OCI-M1 (cell line): ENCODE results near the gene ARHGAP30.
A peak's percentile ranks its signal among the peaks of the same experiment; 100 is the strongest.

Experiments
- DNase-seq: peaks from one replicate; lab custom pipeline; 2025; lab: John Stamatoyannopoulos, UW

The ARHGAP30 gene

DNA sequence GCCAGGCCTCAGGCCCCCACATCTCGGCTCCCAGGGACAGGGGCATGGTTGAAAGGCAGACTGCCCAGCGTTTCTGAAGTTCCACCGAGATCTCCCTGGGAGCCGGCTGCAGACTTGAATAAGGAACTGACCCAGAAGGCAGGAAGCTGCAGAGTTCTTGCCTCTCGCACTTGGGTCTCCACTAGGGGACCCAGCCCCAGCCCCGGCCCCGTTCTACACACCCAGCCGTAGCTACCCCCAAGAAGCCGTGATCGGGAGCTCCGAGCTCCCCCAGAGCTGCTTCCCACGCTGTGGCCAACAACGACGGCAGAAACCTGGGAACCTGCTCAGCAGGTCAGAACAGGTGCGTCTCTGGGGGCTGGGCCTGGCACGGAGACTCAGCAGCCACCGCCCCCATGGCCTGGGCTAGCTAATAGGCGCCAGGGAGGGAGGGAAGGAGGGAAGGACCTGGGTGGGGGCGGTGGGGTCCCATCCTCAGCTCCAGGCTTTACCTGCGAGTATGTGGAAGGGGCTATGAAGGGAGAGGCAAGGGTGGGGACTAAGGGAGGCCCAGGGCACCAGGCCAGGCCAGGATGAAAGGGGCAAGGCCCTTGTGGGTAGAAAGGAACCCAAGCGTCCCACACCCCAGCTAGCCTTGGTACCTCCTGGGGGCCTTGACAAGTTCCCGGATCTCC, 19.7 kb upstream of the ARHGAP30 start, which contains the start of gene NECTIN4:
TSS of gene NECTIN4 (minus strand) at position 308 of the 674 bp plus-strand sequence. CDS start at position 46, 262 bp downstream.
- no peak for DNase-seq

DNA sequence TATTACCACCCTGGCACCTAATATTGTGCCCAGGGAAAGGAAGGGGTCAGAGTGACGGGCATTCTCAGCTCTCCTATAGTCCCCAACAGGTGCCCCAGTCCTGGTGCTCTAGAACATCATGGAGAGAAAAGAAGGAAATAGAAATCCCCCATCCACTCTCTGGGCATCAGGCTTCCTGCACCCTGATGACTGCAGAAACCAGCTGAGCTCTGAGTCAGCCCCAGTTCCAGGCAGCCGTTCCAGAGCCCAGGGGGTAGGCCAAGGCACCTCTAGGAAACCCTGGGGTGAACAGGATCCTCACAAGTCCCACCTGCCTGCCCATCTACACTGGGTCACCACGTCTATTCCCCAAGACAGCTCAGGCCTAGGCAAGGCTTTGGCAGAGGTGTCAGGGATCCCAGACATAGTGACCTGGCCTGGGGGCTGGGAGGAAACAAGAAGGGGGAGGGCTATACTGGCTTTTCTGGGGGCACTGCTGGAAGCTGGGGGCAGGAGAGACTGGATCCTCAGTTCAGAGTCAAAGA, 19.0 kb upstream of the ARHGAP30 start:
- no peak for DNase-seq

DNA sequence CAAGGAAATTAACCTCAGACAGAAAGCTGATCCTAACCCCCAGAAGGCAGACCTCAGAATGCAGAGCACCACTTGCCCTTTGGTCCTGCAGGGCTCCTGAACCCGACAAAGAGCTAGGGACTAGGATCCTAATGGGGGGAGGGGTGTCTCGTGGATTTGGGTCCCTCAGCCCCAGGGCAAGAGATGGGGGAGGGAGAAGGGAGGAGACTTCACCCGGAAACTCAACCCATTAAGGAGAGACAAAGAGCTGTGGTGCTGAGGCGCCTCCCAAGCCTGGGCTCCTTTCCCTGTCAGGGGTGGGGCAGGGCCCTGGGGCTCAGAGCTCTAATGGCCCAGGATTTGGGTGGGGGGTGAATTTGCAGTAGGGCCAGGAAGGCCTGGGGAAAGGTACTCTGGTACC, 16.8 kb upstream of the ARHGAP30 start:
- DNase-seq, result no peak

DNA sequence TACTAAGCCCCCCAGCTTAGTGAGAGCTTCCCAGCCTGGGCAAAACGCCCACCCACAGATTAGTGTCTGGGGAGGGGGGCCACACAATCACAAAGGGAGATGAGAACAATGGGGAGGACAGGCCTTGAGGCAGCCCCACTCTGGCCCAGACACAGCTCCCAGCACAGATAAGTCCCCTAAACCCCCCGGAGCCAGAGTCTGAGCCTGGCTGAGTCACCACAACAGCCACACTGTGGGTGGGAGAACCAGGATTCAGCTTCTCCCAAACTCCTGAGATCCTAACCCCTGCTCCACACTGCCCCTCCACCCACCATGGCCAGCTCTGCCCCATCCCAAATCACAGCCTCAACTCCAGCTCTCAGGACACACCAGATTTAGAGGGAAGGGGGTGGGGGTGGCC, 15.5 kb upstream of the ARHGAP30 start:
- no peak for DNase-seq

DNA sequence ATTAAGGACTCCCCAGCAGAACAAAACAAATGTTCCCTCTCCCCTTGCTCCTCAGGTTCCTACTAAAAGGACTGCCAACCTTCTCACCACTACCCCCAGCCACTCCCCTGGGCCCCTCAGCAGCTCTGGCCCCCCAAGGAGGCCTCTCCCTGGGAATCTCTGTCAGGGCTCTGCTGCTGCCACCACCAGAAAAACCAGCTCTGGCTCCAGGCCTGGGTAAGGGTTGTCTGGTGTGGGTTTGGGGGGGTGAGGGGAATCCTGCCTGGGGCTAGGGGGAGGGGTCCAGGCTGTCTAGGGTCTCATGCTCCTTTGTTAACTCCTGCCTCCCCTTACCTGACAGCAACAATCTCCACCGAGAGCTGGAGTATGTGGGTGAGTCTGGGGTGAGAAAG, 14.9 kb upstream of the ARHGAP30 start:
- DNase-seq, result no peak

DNA sequence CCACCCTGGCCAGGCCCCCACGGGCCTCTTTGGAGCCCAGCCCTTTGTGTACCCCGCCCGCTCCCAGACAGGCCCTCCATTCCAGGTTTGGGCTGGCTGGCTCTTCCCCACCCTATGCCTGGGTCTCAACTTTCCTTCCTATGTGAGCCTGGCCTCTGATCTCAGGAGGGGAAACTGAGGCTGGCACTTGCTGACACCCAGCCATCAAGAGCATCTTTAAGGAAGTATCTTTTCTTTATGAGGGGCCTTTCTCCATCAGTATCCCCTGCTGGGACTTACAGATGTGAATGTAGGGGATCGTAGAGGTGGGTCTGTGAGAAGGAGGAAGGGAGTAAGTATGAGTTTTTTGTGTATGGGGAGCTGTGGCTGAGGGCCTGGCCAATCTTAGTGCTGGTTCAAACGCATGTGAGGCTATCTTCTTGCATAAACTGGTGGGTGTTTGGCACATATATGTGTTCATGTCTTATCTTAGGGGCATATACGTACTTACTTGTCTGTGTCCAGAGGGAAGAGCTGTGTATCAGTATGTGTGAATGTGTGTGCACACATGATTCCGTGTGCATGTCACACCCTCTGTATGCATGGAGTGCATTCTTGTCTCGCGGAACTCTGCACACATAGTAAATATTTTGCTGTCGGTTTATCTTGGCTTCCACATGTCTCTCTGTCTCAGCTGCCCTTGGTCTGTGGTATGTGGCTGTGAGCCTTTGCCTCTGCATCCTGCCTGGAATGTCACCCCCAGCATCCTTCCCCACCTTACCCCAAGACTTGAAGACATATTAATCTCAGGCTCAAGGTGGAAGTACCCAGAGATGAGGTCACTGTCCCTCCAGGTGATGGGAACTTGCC, 14.3 kb upstream of the ARHGAP30 start:
- no peak for DNase-seq

DNA sequence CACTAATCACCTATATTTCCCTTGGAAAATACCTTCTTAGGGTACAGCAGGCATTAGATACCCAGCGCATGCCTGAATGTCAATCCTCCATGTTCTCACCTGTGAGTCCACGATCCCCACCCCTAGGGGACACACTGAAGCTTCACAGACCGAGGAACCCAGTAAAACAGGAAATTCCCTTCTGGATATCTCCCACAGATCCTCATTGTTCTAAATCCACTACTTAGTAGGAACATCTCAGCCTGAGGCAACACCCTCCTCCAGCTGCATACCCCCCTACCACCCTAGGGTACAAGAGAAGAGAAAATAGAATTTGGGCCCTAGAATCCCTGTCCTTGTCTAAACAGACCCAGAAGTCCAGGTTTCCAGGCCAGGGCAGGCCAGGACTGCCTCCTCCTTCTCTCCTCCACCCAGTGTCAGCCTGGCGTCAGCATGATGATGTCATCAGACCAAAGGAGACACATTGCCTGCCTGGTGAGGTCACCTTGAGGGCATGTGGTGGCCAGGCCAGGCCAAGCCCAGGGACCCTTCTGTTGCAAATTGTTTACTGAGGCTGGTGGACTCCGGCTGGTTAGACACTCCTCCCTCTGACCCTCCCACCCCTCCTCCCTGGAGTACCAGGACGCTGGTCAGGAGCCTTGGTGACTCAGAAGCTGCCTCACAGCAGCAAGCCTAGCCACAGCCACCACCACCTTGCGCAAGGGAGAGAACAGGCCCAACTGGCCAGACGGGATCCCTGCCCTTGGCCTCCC, 13.5 kb upstream of the ARHGAP30 start:
- DNase-seq, result peak; percentile 87

DNA sequence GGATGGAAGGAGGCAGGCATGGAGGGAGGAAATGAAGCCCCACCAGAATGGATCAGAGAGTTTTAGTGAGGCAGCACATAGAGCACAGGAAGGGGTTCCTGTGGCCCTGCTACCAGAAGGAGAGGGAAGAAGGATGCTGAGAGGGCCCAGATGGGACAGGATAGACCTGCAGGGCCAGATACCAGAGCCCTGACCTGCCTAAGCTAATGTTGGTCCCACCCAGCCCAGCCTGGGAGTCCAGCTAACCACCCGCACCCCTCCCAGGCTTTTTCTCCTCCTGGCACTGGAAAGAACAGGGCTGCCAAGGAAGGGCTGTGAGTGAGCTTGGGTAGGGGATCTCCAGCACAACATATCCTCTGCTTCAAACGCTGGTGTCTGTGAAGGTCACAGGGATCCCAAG, 12.8 kb upstream of the ARHGAP30 start:
- DNase-seq, result no peak

DNA sequence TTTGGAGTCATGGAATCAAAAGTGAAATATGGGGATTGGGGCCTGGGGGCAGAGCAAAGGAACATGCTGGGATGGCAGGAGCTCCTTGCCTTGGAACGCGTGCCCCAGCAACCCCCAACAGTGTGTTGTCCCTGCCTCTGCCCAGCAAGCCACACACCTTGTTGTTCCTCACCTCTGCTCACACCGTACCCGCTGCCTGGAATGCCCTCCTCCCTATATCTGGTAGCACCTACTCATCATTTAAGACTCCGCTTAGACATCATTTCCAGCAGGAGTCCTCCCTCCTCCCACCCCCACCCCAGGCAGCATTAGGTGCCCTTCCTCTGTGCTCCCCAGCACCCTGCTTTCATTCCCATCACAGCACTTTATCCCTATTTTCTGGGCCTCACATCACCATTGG, 11.8 kb upstream of the ARHGAP30 start:
- no peak for DNase-seq

DNA sequence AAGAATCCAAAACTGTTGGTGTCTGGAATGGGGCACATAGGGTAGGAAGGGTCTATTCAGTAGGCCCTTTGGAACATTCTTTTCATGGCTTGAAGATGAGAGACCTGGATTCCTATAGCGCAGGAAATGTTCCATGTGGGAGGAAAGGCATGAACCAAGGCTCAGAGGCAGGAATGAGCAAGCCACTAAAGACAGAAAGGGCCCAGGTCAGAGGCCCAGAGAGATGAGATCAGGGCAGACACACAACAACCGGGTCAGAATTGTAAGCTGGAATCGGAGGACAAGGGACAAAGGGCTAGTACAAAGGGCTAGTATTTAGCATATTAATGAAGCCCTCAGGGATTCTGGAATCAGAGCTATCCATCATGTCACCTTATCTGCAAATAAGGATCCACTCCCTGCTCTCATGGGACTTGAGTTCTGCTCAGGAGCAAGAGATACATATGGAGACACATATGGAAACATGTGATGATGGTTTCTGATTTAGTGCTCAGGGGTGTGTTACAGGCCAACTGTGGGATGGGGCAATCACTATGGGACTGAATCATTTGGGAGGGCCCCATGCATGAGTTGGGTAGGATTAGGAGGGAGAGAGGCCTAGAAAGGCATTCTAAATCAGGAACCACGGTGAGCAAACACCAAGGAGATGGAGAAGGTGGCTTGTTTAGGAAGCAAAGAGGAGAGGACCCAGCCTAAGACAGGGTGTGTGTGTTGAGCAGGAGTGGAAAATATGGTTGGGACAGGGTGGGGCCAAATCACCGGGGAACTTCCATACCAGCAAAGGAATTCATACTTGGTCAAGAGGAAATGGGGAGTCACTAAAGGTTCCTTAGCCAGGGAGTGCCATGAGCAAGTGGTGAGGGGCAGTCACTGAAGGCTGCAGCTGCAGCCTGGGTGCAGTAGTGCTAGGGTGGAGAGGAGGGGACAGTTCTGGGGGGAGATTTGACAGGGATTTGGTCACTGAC, 11.0 kb upstream of the ARHGAP30 start:
- DNase-seq, result no peak

DNA sequence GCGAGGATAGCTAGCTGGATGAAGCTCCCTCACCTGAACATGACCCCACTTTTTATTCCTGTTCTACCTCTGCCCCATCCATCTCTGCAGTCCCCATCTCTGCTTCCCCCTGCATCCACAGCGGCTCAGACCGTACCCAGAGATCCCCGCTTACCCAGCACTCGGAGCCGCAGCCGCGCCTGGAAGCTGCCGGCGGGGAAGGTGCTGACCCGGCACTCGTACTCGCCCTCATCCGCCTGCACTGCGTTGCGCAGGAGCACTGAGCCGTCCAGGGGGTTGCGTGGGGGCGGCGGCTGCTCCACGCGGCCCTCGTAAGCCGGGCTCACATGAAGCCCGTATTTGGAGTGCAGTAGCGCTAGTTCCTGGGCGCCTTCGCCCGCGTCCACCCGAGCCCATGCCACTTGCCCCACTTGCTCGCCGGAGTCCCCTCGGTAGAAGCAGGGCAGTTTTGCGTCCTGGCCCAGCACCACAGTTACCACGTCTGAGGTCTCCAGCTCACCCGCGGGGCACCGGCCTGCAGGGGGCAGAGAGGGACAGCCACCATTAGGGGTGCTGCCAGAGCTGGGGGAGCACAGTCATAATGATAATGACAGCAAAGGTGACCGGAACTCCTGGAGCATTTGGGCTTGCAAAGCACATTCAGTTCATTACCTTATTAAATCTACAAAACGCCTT, 9.9 kb upstream of the ARHGAP30 start:
- DNase-seq, result no peak

DNA sequence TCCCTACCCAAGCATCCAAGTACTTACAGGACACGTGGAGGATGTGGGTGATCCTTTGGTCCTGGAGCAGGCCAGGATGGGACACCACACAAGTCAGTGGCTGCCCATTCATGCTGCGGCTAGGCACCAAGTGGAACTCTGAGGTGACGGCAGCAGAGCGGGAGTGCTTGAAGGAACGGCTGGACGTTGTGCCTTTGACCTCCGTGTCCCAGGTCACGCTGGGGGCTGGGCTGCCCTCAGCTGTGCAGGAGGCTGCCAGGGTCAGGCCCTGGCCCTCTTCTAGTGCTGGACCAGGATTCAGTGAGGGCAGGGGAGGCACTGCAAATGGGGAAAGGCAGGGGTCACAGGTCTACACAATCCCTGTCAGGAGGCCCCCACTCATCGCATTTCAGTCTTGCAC, 7.7 kb upstream of the ARHGAP30 start:
- DNase-seq, result no peak

DNA sequence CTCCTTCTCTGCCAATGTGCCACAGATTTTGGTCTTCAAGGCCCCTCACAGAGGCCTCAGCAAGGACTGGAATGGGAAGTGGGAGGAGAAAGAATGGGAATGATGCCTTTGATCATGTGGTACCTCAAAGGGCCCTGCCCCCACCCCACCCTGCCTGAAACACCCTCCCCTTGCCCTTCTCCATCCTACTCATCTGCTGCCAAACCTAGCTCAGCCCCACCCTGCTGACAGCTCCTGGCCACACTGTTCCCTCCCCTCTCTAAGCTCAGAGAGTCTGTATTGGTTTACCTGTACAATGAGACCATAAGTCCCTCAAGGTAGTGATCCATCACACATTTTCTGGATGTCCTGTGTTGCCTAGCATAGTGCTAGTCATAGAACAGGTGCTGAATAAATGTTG, 6.7 kb upstream of the ARHGAP30 start:
- no peak for DNase-seq

DNA sequence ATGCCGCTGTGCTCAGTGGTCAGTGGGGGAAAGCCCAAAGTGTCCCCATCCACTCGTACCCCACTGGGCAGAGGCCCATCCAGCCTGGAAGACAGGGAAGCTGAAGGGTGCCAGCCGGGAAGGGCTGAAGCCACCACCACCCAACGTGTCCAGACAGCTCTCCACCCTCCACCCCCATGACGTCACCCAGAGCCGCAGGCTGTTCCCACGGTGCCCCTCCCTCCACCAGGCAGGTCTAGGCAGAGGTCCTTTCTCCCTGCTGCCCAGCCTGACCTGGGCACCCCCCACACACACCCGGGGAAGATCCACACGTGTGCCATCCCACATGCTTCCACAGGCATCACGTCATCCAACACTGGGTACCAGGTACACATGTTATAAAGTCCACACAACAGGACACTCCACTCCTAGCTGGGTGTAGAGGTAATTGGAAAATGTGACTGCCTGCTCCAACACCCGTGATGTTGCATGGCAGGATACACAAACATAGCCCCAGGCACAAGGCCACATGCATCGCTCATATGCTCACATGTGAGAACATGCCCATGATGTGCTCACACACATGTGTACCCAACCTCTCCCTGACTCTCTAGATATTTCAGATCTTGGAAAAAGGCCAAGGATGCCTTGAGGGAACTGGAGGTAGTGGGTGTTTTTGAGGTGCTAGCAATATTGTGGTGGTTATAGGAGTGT, 5.1 kb upstream of the ARHGAP30 start:
- DNase-seq, result no peak

DNA sequence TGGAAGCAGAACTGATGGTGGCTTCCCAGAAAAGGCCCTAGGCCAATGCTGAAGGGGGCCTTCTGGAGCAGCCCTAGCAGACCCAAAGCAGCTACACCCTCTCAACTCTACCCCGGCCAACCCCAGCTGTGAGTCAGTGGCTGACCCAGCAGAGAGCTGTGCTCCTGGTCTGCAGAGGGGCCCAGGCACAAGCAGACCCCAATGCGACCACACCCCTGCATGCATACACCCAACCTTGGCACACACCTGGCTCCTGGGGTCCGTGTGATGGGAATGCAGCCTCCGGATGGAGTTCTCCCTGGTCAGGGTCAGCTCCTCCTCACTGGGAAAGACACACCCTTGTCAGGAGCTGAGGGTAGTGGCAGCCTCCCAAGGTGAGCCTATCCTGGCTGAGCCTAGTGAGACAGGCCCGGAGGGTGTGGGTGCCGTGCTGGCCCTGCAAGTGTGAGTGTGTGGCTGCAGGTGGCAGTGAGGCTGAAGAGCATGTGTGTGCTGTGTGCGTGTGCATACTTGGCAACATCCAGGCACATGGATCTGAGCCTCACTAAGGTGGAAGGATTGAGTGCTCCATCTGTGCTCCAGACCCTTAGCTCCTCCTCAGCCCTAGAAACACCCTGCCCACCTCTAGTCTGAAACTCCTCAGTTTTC, 3.9 kb upstream of the ARHGAP30 start:
- no peak for DNase-seq

DNA sequence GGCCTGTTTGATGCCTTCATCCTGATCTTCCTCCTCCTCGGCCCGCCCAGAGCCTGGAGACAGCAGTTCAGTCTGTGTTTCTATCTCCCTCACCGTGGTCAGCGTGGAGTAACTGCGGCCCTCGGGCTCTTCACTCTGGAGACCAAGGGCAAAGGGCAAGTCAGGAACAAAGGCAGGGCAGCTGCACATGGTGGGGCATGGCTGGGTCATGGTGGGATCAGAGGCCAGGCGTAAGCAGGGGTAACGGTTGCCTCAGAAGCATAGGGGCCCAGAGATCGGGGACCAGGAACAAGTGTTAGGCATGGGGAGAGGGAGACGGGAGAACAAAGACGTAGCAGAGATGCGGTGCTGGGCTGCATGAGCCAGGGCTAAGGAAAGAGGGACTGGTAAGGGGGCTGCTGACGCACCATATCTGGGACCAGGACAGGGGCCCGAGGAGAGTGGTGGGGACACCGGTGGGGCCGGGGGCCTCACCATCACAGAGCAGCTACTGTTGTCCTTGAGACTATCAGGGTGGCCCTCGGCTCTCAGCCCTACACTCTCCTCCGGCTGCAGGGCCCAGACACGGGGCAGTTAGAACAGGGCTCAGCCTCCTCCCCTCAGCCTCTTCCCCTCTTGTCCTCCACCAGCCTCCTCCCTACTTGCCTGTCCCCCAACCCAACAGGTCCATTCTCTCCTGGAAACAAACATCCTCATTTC, 3.2 kb upstream of the ARHGAP30 start:
- DNase-seq, result no peak

DNA sequence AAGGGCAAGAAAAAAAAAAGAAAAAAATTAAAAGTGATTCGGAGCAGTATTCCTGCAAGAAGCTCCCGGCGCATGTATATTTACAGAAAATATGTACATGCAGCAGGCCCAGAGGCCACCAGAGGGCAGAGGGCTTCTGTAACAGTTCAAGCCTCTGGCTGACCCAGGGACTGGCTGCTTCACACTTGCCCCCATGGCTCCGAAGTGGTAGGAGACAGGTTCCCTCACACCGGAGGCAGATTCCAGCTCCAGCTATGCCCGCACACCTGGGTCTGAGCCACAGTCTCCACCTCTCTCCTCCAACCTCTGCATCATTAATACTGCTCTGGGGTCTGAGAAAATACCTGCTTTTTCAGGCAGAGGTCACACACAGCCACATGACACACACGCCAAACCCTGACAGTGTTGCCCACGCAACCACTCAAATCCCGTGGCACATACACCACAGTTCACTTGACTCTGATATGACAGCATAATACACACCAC, 2.2 kb upstream of the ARHGAP30 start:
- peak; percentile 84 for DNase-seq

DNA sequence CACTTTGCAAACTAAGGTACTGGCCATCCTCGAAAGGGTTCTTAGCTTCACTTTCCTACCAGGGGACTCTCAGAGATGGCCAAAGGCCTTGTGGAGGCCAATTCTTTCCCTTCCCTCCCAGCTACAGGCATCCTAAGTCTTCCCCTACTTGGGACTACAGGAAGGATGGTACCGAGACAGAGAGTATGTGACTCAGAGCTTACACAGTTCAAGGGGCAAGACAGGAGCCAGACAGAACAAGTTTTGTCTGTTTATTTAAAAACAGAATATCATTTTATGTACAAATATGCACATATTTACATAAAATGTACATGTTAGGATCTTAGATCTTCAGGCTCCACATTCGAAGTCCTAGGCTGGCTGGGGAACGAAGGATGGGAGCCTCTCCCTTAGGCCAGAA, 1.1 kb upstream of the ARHGAP30 start:
- DNase-seq, result no peak

DNA sequence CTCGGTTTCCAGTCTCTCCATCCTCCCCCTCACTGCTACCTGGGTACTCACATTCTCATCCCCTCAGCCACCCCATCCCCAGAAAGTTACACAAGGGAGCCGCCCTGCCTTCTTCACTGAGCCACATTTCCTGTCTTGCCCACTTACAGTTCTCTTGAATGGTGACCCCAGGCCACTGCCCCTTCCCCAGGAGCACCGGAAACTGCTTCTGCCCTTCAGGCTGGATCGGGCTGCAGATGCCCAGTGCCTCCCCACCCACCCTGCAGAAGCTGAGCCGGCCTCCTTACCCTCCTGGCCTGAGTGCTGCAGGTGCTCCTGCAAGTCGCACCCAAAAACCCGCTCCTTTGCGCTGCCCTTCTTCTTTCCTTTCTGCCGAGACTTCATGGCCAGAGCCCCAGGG, 450 bp downstream of the ARHGAP30 start:
- DNase-seq, result no peak
